A549 (cell line): Measurements from ENCODE around the gene KIAA0513. TPM values are rescaled to one million over a fixed set of nuclear protein-coding genes. Genes with fewer than 3 reads are reported as not detected.

Source experiments
- ATAC-seq, 2 experiments: fragments of 200-7000 bp in 1 of 2; fragments of >200 bp in 1 of 2; cut with Nextera tagmentation in 1 of 2; cut with Tn5 transposase in 1 of 2; 3 replicates each; pipeline versions ENCODE4 v1.8.0 to v1.9.1; 2018 to 2020; ENCODE audit warnings: mild to moderate bottlenecking in 1 of 2, moderate library complexity in 1 of 2
- CTCF ChIA-PET: fragments of 300-600 bp; sonication (Branson Sonifier 250); formaldehyde crosslinking; extraction: SDS; loops from one replicate; lab custom pipeline; 2021; ENCODE audit warnings: antibody characterized with exemption, inconsistent platforms; lab: Yijun Ruan, JAX
- POLR2A ChIA-PET: fragments of 350-600 bp; formaldehyde crosslinking; extraction: SDS; loops from one replicate; lab custom pipeline; 2021; ENCODE audit warnings: antibody characterized with exemption, inconsistent platforms; lab: Yijun Ruan, JAX
- DNase-seq, 2 experiments: peaks; one replicate each; pipeline versions ENCODE4 v3.0.0 to v3.0.0-alpha.2; 2011 to 2016; ENCODE audit warnings: low read depth in 1 of 2, low spot score in 1 of 2
- FAIRE-seq: peaks from 2 replicates; lab custom pipeline; 2011; peaks lifted over from hg19 to GRCh38; lab: Jason Lieb, UNC
- H3K27ac ChIP-seq, 2 experiments: fragments of >200 bp; sonication (Bioruptor Twin); formaldehyde crosslinking; 3 replicates each; pipeline ENCODE4 v1.5.1; 2016 to 2017
- H3K4me1 ChIP-seq: fragments of >200 bp; sonication (Bioruptor Twin); formaldehyde crosslinking; 3 replicates; pipeline ENCODE4 v1.6.1; 2016
- H3K4me2 ChIP-seq: fragments of >200 bp; sonication (Bioruptor Twin); formaldehyde crosslinking; 3 replicates; pipeline ENCODE4 v1.6.1; 2016
- H3K4me3 ChIP-seq: fragments of >200 bp; sonication (Bioruptor Twin); formaldehyde crosslinking; 3 replicates; pipeline ENCODE4 v1.5.1; 2016
- H3K9me3 ChIP-seq: fragments of >200 bp; sonication (Bioruptor Twin); formaldehyde crosslinking; 3 replicates; pipeline ENCODE4 v1.6.1; 2016
- BHLHE40 ChIP-seq: IDR thresholded peaks from 2 replicates; pipeline ENCODE4 v1.6.1; 2012; ENCODE audit warnings: low read depth, low read length, inconsistent platforms
- CHD2 ChIP-seq: fragments of 150-350 bp; IDR thresholded peaks from 2 replicates; pipeline ENCODE4 v1.6.1; 2014; ENCODE audit warnings: low read length; ENCODE audit not compliant: partially characterized antibody
- CHD4 ChIP-seq: fragments of 200-600 bp; sonication (generic); IDR thresholded peaks from 2 replicates; pipeline ENCODE4 v1.6.1; 2016; ENCODE audit warnings: antibody characterized with exemption, mild to moderate bottlenecking, borderline replicate concordance
- EHF ChIP-seq: fragments of 250-450 bp; sonication (Bioruptor Pico); IDR thresholded peaks from 2 replicates; pipeline ENCODE4 v1.5.0; 2020; ENCODE audit warnings: mild to moderate bottlenecking
- FOSL2 ChIP-seq, 2 experiments: fragments of 450-650 bp in 1 of 2; fragments of >200 bp in 1 of 2; sonication (Bioruptor Twin) in 1 of 2; formaldehyde crosslinking; IDR thresholded peaks; 2 replicates each; pipeline versions ENCODE4 v1.5.0 to v1.6.1; 2016 to 2020; ENCODE audit warnings: mild to moderate bottlenecking in 1 of 2, moderate library complexity in 1 of 2
- FOXS1 ChIP-seq: fragments of 250-450 bp; sonication (Bioruptor Pico); IDR thresholded peaks from 2 replicates; pipeline ENCODE4 v1.5.0; 2020; ENCODE audit warnings: mild to moderate bottlenecking, moderate library complexity
- HOXB5 ChIP-seq: fragments of 250-450 bp; sonication (Bioruptor Pico); IDR thresholded peaks from 2 replicates; pipeline ENCODE4 v1.5.0; 2020; ENCODE audit warnings: mild to moderate bottlenecking, moderate library complexity
- KDM1A ChIP-seq: fragments of 200-600 bp; sonication (generic); IDR thresholded peaks from 2 replicates; pipeline ENCODE4 v1.6.1; 2016; ENCODE audit warnings: low read depth, mild to moderate bottlenecking
- MAFK ChIP-seq: fragments of 450-650 bp; IDR thresholded peaks from 2 replicates; pipeline ENCODE4 v1.6.1; 2014; ENCODE audit not compliant: partially characterized antibody
- MAZ ChIP-seq: fragments of 150-350 bp; IDR thresholded peaks from 2 replicates; pipeline ENCODE4 v1.6.1; 2014; ENCODE audit warnings: antibody characterized with exemption, low read depth, low read length, borderline replicate concordance
- NFE2L2 ChIP-seq: fragments of 150-350 bp; conservative IDR thresholded peaks from 2 replicates; pipeline ENCODE4 v1.6.1; 2014; ENCODE audit warnings: low read length
- NR3C1 ChIP-seq: fragments of >200 bp; sonication (Bioruptor Twin); formaldehyde crosslinking; IDR thresholded peaks from 3 replicates; pipeline ENCODE4 v1.6.1; 2017
- PHF8 ChIP-seq: fragments of 200-600 bp; sonication (generic); IDR thresholded peaks from 2 replicates; pipeline ENCODE4 v1.6.1; 2016; ENCODE audit warnings: low read depth, mild to moderate bottlenecking, antibody characterized with exemption, moderate library complexity, borderline replicate concordance
- POLR2A ChIP-seq: IDR thresholded peaks from 2 replicates; pipeline ENCODE4 v1.6.1; 2012; ENCODE audit warnings: mild to moderate bottlenecking, low read length
- POLR2AphosphoS2 ChIP-seq: conservative IDR thresholded peaks from 2 replicates; pipeline ENCODE4 v1.6.1; 2012; ENCODE audit warnings: low read length, improper control_type of control experiment, inconsistent platforms
- TFCP2L1 ChIP-seq: fragments of 250-450 bp; sonication (Bioruptor Pico); IDR thresholded peaks from 2 replicates; pipeline ENCODE4 v1.5.0; 2021; ENCODE audit warnings: mild to moderate bottlenecking
- ZC3H11A ChIP-seq: fragments of 450-650 bp; IDR thresholded peaks from 2 replicates; pipeline ENCODE4 v1.6.1; 2014; ENCODE audit warnings: antibody characterized with exemption, mild to moderate bottlenecking
- ZSCAN20 ChIP-seq: fragments of 250-450 bp; sonication (Bioruptor Pico); IDR thresholded peaks from 2 replicates; pipeline ENCODE4 v1.8.0; 2022; ENCODE audit warnings: mild to moderate bottlenecking, moderate library complexity
- WGBS: methylation state at CpG from one replicate; pipeline ENCODE4 v1.1.6; 2017; ENCODE audit errors: missing lambda C conversion rate; 5-methylcytosine and 5-hydroxymethylcytosine counted together
- polyA plus RNA-seq, 4 experiments: library from polyadenylated mRNA; depleted of rRNA in 3 of 4; stranded (reverse); fragments of >200 nt; fragmentation: RNase III in 1 of 4; extraction: RNeasy Plus Mini Kit Qiagen cat#74134 plus additional on column Dnase treatment in 1 of 4; gene quantifications; 2 replicates in 3 of 4; 3 replicates in 1 of 4; pipeline ENCODE4 v1.2.3, GENCODE V29; 2011 to 2017
- TF ChIP-seq, protein P1 (sequence below): fragments of 250-450 bp; sonication (Bioruptor Pico); IDR thresholded peaks from 2 replicates; pipeline ENCODE4 v1.5.0; 2020; ENCODE audit warnings: low read depth, mild to moderate bottlenecking, moderate library complexity
- TF ChIP-seq, protein P2 (sequence below): IDR thresholded peaks from 2 replicates; pipeline ENCODE4 v1.6.1; 2012; ENCODE audit warnings: low read depth, borderline replicate concordance
- TF ChIP-seq, protein P3 (sequence below): fragments of 150-350 bp; IDR thresholded peaks from 2 replicates; pipeline ENCODE4 v1.6.1; 2014; ENCODE audit warnings: low read depth, mild to moderate bottlenecking, low read length
- TF ChIP-seq, protein P4 (sequence below): fragments of >200 bp; sonication (Bioruptor Twin); formaldehyde crosslinking; IDR thresholded peaks from 3 replicates; pipeline ENCODE4 v1.6.1; 2016

KIAA0513 gene
- polyA plus RNA-seq, 2 of the 4 experiments (the other 2 are of a cell fraction): 1.8 TPM

DNA sequence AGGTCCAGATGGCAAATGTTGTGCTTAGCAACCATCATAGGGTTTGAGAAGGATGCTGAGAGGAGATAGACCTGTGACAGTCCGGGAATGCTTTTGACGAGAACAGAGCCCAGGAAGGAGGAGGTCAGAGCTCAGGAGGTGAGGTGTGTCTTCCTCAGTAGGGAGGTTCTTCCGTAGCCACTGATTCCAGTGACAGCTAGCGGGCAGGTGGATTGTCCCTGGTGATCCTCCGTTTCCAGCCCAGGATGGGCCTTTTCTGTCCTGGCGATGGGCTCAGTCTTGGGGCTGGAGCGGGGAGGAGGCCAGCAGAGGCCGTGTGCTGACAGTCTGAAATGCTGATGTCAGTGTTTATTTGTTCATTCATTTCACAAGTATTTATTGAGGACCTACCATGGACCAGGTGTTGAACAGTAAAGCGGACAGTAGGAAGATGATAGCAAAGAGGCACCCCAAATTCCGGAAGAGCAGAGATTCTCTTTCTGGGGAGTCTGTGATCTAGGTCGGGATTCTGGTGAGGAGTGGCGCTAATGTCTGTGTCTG is 38.8 kb downstream of the KIAA0513 start:
- CTCF ChIA-PET: interaction anchor here (1.0 to 2.5 kb wide), 4 partner anchors 8 to 48 kb away, joined by 3 to 7 read pairs (median 4); no protein-coding TSS in a partner anchor
- POLR2A ChIA-PET: no interaction called here

DNA sequence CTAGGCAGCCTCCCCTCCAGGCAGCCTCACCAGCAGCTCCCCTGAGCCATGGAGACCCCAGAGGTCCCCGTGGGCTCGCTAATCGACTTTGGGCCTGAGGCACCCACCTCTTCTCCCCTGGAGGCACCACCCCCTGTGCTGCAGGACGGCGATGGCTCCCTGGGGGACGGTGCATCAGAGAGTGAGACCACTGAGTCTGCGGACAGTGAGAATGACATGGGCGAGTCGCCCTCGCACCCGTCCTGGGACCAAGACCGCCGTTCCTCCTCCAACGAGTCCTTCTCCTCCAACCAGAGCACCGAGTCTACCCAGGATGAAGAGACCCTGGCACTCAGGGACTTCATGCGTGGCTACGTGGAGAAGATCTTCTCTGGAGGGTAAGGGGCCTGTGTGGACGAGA is 39.4 kb downstream of the KIAA0513 start:
- no peak for DNase-seq
- Histone ChIP-seq H3K9me3 (no peaks in the 10 kb centered on the region), H3K4me3 (no peak overlapping the region), H3K4me1 (no peaks in the 10 kb centered on the region)
- ATAC-seq: no peak
- 87% methylated on average over 18 of the region's 18 CpGs for WGBS
- ChIA-PET POLR2A (no interaction called here), CTCF (interaction anchor here (0.8 to 2.5 kb wide), 4 partner anchors 9 to 96 kb away, joined by 3 to 7 read pairs (median 5); no protein-coding TSS in a partner anchor)
- TF ChIP-seq CHD2: no peak
- no peak for TF ChIP-seq MAZ
- TF ChIP-seq, protein P1, sequence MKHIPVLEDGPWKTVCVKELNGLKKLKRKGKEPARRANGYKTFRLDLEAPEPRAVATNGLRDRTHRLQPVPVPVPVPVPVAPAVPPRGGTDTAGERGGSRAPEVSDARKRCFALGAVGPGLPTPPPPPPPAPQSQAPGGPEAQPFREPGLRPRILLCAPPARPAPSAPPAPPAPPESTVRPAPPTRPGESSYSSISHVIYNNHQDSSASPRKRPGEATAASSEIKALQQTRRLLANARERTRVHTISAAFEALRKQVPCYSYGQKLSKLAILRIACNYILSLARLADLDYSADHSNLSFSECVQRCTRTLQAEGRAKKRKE (CRISPR knock-in tag): no peak
- no peak for TF ChIP-seq HOXB5 (CRISPR knock-in tag)
- TF ChIP-seq CHD4: no peak
- no peak for TF ChIP-seq KDM1A
- no peak for TF ChIP-seq BHLHE40
- no peak for TF ChIP-seq ZC3H11A
- TF ChIP-seq NFE2L2: no peak
- TF ChIP-seq NR3C1: no peak
- TF ChIP-seq POLR2A: no peak
- no peak for TF ChIP-seq EHF (CRISPR knock-in tag)
- TF ChIP-seq, protein P2, sequence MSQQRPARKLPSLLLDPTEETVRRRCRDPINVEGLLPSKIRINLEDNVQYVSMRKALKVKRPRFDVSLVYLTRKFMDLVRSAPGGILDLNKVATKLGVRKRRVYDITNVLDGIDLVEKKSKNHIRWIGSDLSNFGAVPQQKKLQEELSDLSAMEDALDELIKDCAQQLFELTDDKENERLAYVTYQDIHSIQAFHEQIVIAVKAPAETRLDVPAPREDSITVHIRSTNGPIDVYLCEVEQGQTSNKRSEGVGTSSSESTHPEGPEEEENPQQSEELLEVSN: no peak
- TF ChIP-seq, protein P3, sequence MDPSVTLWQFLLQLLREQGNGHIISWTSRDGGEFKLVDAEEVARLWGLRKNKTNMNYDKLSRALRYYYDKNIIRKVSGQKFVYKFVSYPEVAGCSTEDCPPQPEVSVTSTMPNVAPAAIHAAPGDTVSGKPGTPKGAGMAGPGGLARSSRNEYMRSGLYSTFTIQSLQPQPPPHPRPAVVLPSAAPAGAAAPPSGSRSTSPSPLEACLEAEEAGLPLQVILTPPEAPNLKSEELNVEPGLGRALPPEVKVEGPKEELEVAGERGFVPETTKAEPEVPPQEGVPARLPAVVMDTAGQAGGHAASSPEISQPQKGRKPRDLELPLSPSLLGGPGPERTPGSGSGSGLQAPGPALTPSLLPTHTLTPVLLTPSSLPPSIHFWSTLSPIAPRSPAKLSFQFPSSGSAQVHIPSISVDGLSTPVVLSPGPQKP: no peak
- TF ChIP-seq FOSL2 (IDR thresholded peaks at IDR 0.05): no peak
- no peak for TF ChIP-seq FOSL2 (CRISPR knock-in tag; IDR thresholded peaks at IDR 0.05)
- TF ChIP-seq, protein P4, sequence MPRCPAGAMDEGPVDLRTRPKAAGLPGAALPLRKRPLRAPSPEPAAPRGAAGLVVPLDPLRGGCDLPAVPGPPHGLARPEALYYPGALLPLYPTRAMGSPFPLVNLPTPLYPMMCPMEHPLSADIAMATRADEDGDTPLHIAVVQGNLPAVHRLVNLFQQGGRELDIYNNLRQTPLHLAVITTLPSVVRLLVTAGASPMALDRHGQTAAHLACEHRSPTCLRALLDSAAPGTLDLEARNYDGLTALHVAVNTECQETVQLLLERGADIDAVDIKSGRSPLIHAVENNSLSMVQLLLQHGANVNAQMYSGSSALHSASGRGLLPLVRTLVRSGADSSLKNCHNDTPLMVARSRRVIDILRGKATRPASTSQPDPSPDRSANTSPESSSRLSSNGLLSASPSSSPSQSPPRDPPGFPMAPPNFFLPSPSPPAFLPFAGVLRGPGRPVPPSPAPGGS: no peak
- TF ChIP-seq POLR2AphosphoS2: no peak
- TF ChIP-seq TFCP2L1 (CRISPR knock-in tag): no peak
- TF ChIP-seq FOXS1: no peak
- no peak for TF ChIP-seq PHF8
- TF ChIP-seq, all 56 proteins: peak for 0
- no peak overlapping the region for H3K4me2 ChIP-seq
- no peak overlapping the region for H3K27ac ChIP-seq
- FAIRE-seq: no peak

More for the DNA sequence above, 38.8 kb downstream of the KIAA0513 start:
- TF ChIP-seq MAFK: peak; percentile 66
- TF ChIP-seq ZSCAN20 (CRISPR knock-in tag): no peak
- TF ChIP-seq, all 56 proteins: peak for 1
- no peak for DNase-seq
- no peak for FAIRE-seq
- Histone ChIP-seq H3K4me1 (no peaks in the 10 kb centered on the region), H3K4me3 (no peak overlapping the region), H3K27ac (no peak overlapping the region), H3K9me3 (no peaks in the 10 kb centered on the region), H3K4me2 (no peak overlapping the region)
- no peak for ATAC-seq
- WGBS: 85% methylated on average over 12 of the region's 12 CpGs
